Testis (tissue), 2 donors: ENCODE data around the gene CARMIL1.

Experiments used
- CTCF ChIP-seq, 3 experiments: fragments of 450-650 bp in 2 of 3; fragments of 200-600 bp in 1 of 3; sonication (generic) in 1 of 3; IDR thresholded peaks; one replicate each; pipeline ENCODE4 v1.5.1; 2016 to 2019; ENCODE audit warnings: antibody characterized with exemption in 3 of 3, mild to moderate bottlenecking in 2 of 3, moderate library complexity in 1 of 3
- POLR2A ChIP-seq: fragments of 450-650 bp; IDR thresholded peaks from one replicate; pipeline ENCODE4 v1.6.1; 2017; ENCODE audit warnings: antibody characterized with exemption, mild to moderate bottlenecking, moderate library complexity

- TF ChIP-seq CTCF (IDR thresholded peaks at IDR 0.05) (no peak), POLR2A (no peak)
These were observed 362.2 kb downstream of the CARMIL1 start for GRCh38 chr6:25641377-25641776.
